Measurements from ENCODE around the gene LRRC36. TPM values are rescaled to one million over a fixed set of nuclear protein-coding genes. Genes with fewer than 3 reads are reported as not detected.

Gene LRRC36
- total RNA-seq, 1 experiment from 2014 or later: 0.13 TPM

GRCh38 chr16:67279296-67280089 is 47.1 kb upstream of the LRRC36 start, which contains the start of gene PLEKHG4 (continued):
- no peak for TF ChIP-seq ZNF425 (CRISPR knock-in tag; conservative IDR thresholded peaks at IDR 0.05)
- TF ChIP-seq NFYB (CRISPR knock-in tag; conservative IDR thresholded peaks at IDR 0.05; ENCODE audit: low read depth): 0 out of 2 replicates have a peak, but pooled peaks have one; percentile 30
- peak; percentile 80 for TF ChIP-seq CREM (CRISPR knock-in tag; IDR thresholded peaks at IDR 0.05)
- TF ChIP-seq, protein P1, sequence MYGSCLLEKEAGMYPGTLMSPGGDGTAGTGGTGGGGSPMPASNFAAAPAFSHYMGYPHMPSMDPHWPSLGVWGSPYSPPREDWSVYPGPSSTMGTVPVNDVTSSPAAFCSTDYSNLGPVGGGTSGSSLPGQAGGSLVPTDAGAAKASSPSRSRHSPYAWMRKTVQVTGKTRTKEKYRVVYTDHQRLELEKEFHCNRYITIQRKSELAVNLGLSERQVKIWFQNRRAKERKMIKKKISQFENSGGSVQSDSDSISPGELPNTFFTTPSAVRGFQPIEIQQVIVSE (CRISPR knock-in tag; IDR thresholded peaks at IDR 0.05; ENCODE audit: borderline replicate concordance): no peak
- no peak for TF ChIP-seq ZNF671 (CRISPR knock-in tag; IDR thresholded peaks at IDR 0.05)
- TF ChIP-seq, protein P2, sequence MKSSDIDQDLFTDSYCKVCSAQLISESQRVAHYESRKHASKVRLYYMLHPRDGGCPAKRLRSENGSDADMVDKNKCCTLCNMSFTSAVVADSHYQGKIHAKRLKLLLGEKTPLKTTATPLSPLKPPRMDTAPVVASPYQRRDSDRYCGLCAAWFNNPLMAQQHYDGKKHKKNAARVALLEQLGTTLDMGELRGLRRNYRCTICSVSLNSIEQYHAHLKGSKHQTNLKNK (CRISPR knock-in tag; IDR thresholded peaks at IDR 0.05): no peak
- TF ChIP-seq USF2 (CRISPR knock-in tag; IDR thresholded peaks at IDR 0.05): peak; percentile 81
- TF ChIP-seq FOXK1 (CRISPR knock-in tag; IDR thresholded peaks at IDR 0.05): peak; percentile 75
- TF ChIP-seq ETV6 (CRISPR knock-in tag; IDR thresholded peaks at IDR 0.05): peak; percentile 89
- TF ChIP-seq GTF2I (CRISPR knock-in tag; conservative IDR thresholded peaks at IDR 0.05): no peak
- TF ChIP-seq ZBTB21 (CRISPR knock-in tag; IDR thresholded peaks at IDR 0.05; ENCODE audit: borderline replicate concordance): peak; percentile 77; the same call in 1 of the 2 replicates
- TF ChIP-seq FOXJ3 (CRISPR knock-in tag; IDR thresholded peaks at IDR 0.05; ENCODE audit: borderline replicate concordance): no peak
- peak; percentile 84 for TF ChIP-seq TCF7 (CRISPR knock-in tag; IDR thresholded peaks at IDR 0.05; ENCODE audit: low read depth)
- peak; percentile 83 for TF ChIP-seq CTCF (IDR thresholded peaks at IDR 0.05)

DNA sequence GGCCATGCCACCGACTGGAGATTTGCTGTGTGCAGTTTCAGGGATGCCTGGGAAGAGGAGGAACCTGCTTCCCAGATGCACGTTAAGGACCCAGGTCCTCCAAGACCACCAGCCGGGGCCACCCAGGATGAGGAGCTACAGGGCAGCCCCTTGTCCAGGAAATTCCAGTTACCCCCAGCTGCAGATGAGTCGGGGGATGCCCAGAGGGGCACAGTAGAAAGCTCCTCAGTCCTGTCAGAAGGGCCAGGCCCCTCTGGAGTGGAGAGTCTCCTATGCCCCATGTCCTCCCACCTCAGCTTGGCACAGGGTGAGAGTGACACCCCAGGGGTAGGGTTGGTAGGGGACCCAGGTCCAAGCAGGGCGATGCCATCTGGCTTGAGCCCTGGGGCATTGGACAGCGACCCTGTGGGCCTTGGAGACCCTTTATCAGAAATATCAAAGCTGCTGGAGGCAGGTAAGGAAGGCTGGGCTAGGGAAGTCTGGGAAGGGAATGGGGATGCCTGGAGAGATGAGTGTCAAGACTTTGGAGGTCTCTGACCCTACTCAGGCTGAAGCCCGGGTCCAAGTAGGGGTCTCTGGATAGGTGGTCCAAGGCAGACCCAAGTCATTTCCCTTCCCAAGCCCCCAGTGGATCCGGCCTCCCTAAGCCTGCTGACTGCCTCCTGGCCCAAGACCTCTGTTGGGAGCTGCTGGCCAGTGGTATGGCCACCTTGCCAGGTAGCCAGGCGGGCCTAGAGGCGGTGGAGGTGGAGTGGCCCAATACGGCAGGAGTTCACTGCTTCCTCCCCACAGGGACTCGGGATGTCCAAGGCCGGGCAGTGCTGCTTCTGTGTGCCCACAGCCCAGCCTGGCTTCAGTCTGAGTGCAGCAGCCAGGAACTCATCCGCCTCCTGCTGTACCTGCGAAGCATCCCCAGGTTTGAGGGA is 46.3 kb upstream of the LRRC36 start:
- Mint-ChIP-seq H3K36me3 (no peaks in the 10 kb centered on the region; the same call in 1 of the 2 replicates), H3K27me3 (ENCODE audit: low read depth) (peaks cover 23% of the 10 kb centered on the region), H3K4me3 (no peak overlapping the region), H3K4me1 (peaks cover 2% of the 10 kb centered on the region; the same call in 1 of the 2 replicates), H3K27ac (no peak overlapping the region), H3K9me3 (no peaks in the 10 kb centered on the region)
- no peak for DNase-seq (ENCODE audit: low spot score)
- no peak for ATAC-seq
- TF ChIP-seq EMX1 (CRISPR knock-in tag; IDR thresholded peaks at IDR 0.05): no peak
- no peak for TF ChIP-seq NR3C1 (CRISPR knock-in tag; conservative IDR thresholded peaks at IDR 0.05; ENCODE audit: low read depth)
- TF ChIP-seq KAT7 (CRISPR knock-in tag; IDR thresholded peaks at IDR 0.05; ENCODE audit: borderline replicate concordance): no peak
- TF ChIP-seq ZNF423 (CRISPR knock-in tag; IDR thresholded peaks at IDR 0.05): no peak
- TF ChIP-seq ERG (CRISPR knock-in tag; IDR thresholded peaks at IDR 0.05): no peak
- no peak for TF ChIP-seq RORB (CRISPR knock-in tag; IDR thresholded peaks at IDR 0.05)
- TF ChIP-seq ZNF281 (CRISPR knock-in tag; IDR thresholded peaks at IDR 0.05): no peak
- TF ChIP-seq, protein P3, sequence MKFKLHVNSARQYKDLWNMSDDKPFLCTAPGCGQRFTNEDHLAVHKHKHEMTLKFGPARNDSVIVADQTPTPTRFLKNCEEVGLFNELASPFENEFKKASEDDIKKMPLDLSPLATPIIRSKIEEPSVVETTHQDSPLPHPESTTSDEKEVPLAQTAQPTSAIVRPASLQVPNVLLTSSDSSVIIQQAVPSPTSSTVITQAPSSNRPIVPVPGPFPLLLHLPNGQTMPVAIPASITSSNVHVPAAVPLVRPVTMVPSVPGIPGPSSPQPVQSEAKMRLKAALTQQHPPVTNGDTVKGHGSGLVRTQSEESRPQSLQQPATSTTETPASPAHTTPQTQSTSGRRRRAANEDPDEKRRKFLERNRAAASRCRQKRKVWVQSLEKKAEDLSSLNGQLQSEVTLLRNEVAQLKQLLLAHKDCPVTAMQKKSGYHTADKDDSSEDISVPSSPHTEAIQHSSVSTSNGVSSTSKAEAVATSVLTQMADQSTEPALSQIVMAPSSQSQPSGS (CRISPR knock-in tag; IDR thresholded peaks at IDR 0.05; ENCODE audit: borderline replicate concordance, low read depth): no peak
- ChIA-PET POLR2A (no interaction called here), CTCF (interaction anchor here (0.8 to 3.4 kb wide), 11 partner anchors 20 to 185 kb away, joined by 3 to 27 read pairs (median 4); partner anchors contain the start of genes KCTD19, LRRC36 and TPPP3)

Measured in WTC11 (cell line).